NCI-H1417 treated with DMSO at 0.1 percent for 48 hours (cell line): ENCODE results near the gene UTP20.
A peak's percentile ranks its signal among the peaks of the same experiment; 100 is the strongest.

Experiments
- DNase-seq: peaks from one replicate; lab custom pipeline; 2025; lab: John Stamatoyannopoulos, UW

Gene UTP20

GRCh38 chr12:101280006-101280505, at the start of gene UTP20:
Gene UTP20, plus strand, starts transcription at chr12:101280105. Its CDS starts 178 bp downstream, at chr12:101280283.
- peak; percentile 80 for DNase-seq

- DNase-seq: no peak
Observed at GRCh38 chr12:101230547-101230946, 49.4 kb upstream of the UTP20 start.

GRCh38 chr12:101231636-101232035, 48.3 kb upstream of the UTP20 start:
- DNase-seq: no peak

- no peak for DNase-seq
Observed at GRCh38 chr12:101235686-101236085, 44.2 kb upstream of the UTP20 start.

GRCh38 chr12:101238306-101238705, 41.6 kb upstream of the UTP20 start:
- DNase-seq: no peak

- no peak for DNase-seq
Observed at GRCh38 chr12:101238800-101239329, 41.0 kb upstream of the UTP20 start.

GRCh38 chr12:101243074-101243473, 36.8 kb upstream of the UTP20 start:
- DNase-seq: no peak

GRCh38 chr12:101243616-101244015, 36.3 kb upstream of the UTP20 start:
- DNase-seq: no peak

- no peak for DNase-seq
Observed at GRCh38 chr12:101256266-101256665, 23.6 kb upstream of the UTP20 start.

GRCh38 chr12:101257357-101257756, 22.5 kb upstream of the UTP20 start:
- DNase-seq: no peak

GRCh38 chr12:101267111-101267510, 12.8 kb upstream of the UTP20 start:
- no peak for DNase-seq

GRCh38 chr12:101276433-101276832, 3.5 kb upstream of the UTP20 start:
- DNase-seq: no peak

- no peak for DNase-seq
Observed at GRCh38 chr12:101277443-101277842, 2.5 kb upstream of the UTP20 start.

- DNase-seq: no peak
Observed at GRCh38 chr12:101287357-101287756, 7.5 kb downstream of the UTP20 start.

GRCh38 chr12:101297661-101298060, 17.8 kb downstream of the UTP20 start:
- DNase-seq: no peak

- no peak for DNase-seq
Observed at GRCh38 chr12:101298426-101298825, 18.5 kb downstream of the UTP20 start.

- no peak for DNase-seq
Observed at GRCh38 chr12:101299346-101299745, 19.4 kb downstream of the UTP20 start.

- no peak for DNase-seq
Observed at GRCh38 chr12:101299931-101300330, 20.0 kb downstream of the UTP20 start.

- DNase-seq: no peak
Observed at GRCh38 chr12:101302741-101303140, 22.8 kb downstream of the UTP20 start.

GRCh38 chr12:101305226-101305779, 25.4 kb downstream of the UTP20 start:
- DNase-seq: no peak

GRCh38 chr12:101305794-101306193, 25.9 kb downstream of the UTP20 start:
- no peak for DNase-seq

- DNase-seq: no peak
Observed at GRCh38 chr12:101322480-101322879, 42.6 kb downstream of the UTP20 start.

GRCh38 chr12:101323255-101323654, 43.4 kb downstream of the UTP20 start:
- no peak for DNase-seq

- DNase-seq: no peak
Observed at GRCh38 chr12:101325590-101325989, 45.7 kb downstream of the UTP20 start.
